Measurements from ENCODE around the gene PRAC1.

- TF ChIP-seq POLR2A (IDR thresholded peaks at IDR 0.05) = no peak
- no peak for TF ChIP-seq CTCF (IDR thresholded peaks at IDR 0.05)
Measured at GRCh38 chr17:48731355-48731754, 9.0 kb upstream of the PRAC1 start.
